ENCODE measurements around the gene SLCO2A1.

- TF ChIP-seq CTCF (IDR thresholded peaks at IDR 0.05) (no peak), POLR2A (IDR thresholded peaks at IDR 0.05) (no peak), POLR2AphosphoS5 (IDR thresholded peaks at IDR 0.05) (no peak)
These were observed 39.6 kb downstream of the SLCO2A1 start for GRCh38 chr3:133989936-133990702.
